ENCODE results near the gene SEMA5B.

SEMA5B gene

GRCh38 chr3:123015596-123015995 is 12.0 kb downstream of the SEMA5B start:
- peaks cover 0 to 2% of the 10 kb centered on the region in 2 donors for H3K4me1 ChIP-seq (ENCODE audit: control insufficient read depth in 2 of 2, insufficient read depth in 1 of 2, low read depth in 1 of 2, low read length in 2 of 2)
- H4K91ac ChIP-seq (ENCODE audit: low read depth, low read length, poor library complexity): no peak overlapping the region
- no peak overlapping the region for H3K9ac ChIP-seq (ENCODE audit: low read depth, low read length, poor library complexity)
- no peak overlapping the region for H4K8ac ChIP-seq (ENCODE audit: low read depth, low read length)
- no CpG with 5 or more reads among the region's 4 CpGs for WGBS, 2 donors (ENCODE audit: extremely low coverage in 2 of 2, insufficient read length in 2 of 2, insufficient replicate concordance in 1 of 2)
- H3K4me3 ChIP-seq (ENCODE audit: low read length in 2 of 2): no peak overlapping the region
- H3K18ac ChIP-seq (ENCODE audit: low read length): no peak overlapping the region
- no peak overlapping the region for H3K4ac ChIP-seq (ENCODE audit: low read length)
- H3K27me3 ChIP-seq (ENCODE audit: control insufficient read depth in 3 of 3, insufficient read depth in 3 of 3, low read depth in 1 of 3, low read length in 3 of 3): no peaks in the 10 kb centered on the region
- H2AFZ ChIP-seq (ENCODE audit: low read length): no peak overlapping the region
- H3K14ac ChIP-seq (ENCODE audit: low read length): no peak overlapping the region
- no peak overlapping the region for H3K4me2 ChIP-seq (ENCODE audit: insufficient read depth, low read length, poor library complexity, severe bottlenecking)
- H2BK12ac ChIP-seq (ENCODE audit: low read length): no peak overlapping the region
- H3K79me1 ChIP-seq (ENCODE audit: low read depth, low read length): peaks cover 1% of the 10 kb centered on the region
- no peak overlapping the region for H2AK5ac ChIP-seq (ENCODE audit: low read depth, low read length)
- no peak overlapping the region for H2BK5ac ChIP-seq (ENCODE audit: low read length)
- H3K27ac ChIP-seq (replicated peaks; ENCODE audit: low read length): no peak overlapping the region
- peaks cover 2 to 96% of the 10 kb centered on the region in 2 donors for H3K36me3 ChIP-seq (replicated peaks in 1 of 2; ENCODE audit: control insufficient read depth in 2 of 2, insufficient read depth in 2 of 2, low read length in 2 of 2)
- DNase-seq (ENCODE audit: low spot score): no peak
- peaks cover 0 to 7% of the 10 kb centered on the region in 2 donors for H3K9me3 ChIP-seq (replicated peaks in 1 of 2; ENCODE audit: control insufficient read depth in 2 of 2, insufficient read depth in 1 of 2, low read depth in 1 of 2, low read length in 2 of 2)
- H2BK15ac ChIP-seq (ENCODE audit: low read length): no peak overlapping the region
- no peak overlapping the region for H2BK120ac ChIP-seq (ENCODE audit: low read depth, low read length)
- H3K23ac ChIP-seq (ENCODE audit: low read depth, low read length, poor library complexity): no peak overlapping the region

DNA sequence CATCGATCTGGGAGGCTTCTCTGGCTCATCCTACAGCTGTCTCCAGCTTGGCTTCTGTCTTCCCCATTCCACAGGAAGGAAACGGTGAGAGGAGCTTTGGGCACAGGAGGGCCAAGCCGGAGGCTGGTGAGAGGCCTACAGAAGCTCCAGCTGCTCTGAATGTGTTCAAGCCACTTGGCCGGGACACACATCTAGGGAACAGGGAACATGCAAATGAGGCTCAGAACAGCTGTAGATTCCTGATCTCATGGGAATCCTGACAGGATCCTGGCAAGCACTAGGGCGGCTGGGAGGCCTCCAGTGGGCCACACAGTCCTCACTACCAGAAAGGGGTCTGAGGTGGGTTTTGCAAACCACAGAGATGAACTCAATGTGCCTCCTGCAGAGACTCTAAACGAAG is 13.7 kb downstream of the SEMA5B start:
- H3K9ac ChIP-seq (ENCODE audit: low read depth, low read length, poor library complexity): peak overlapping the region; percentile 25
- no peak overlapping the region for H3K27ac ChIP-seq (replicated peaks; ENCODE audit: low read length)
- H3K4me1 ChIP-seq (ENCODE audit: control insufficient read depth in 2 of 2, insufficient read depth in 1 of 2, low read depth in 1 of 2, low read length in 2 of 2): peaks cover 0 to 2% of the 10 kb centered on the region in 2 donors
- no peak overlapping the region for H3K18ac ChIP-seq (ENCODE audit: low read length)
- H3K14ac ChIP-seq (ENCODE audit: low read length): no peak overlapping the region
- peaks cover 1% of the 10 kb centered on the region for H3K79me1 ChIP-seq (ENCODE audit: low read depth, low read length)
- peaks cover 2 to 95% of the 10 kb centered on the region in 2 donors for H3K36me3 ChIP-seq (replicated peaks in 1 of 2; ENCODE audit: control insufficient read depth in 2 of 2, insufficient read depth in 2 of 2, low read length in 2 of 2)
- H2BK15ac ChIP-seq (ENCODE audit: low read length): no peak overlapping the region
- H3K4me2 ChIP-seq (ENCODE audit: insufficient read depth, low read length, poor library complexity, severe bottlenecking): no peak overlapping the region
- no CpG with 5 or more reads among the region's 6 CpGs for WGBS, 2 donors (ENCODE audit: extremely low coverage in 2 of 2, insufficient read length in 2 of 2, insufficient replicate concordance in 1 of 2)
- no peak overlapping the region for H3K4ac ChIP-seq (ENCODE audit: low read length)
- H2BK120ac ChIP-seq (ENCODE audit: low read depth, low read length): no peak overlapping the region
- H2BK5ac ChIP-seq (ENCODE audit: low read length): no peak overlapping the region
- H2AK5ac ChIP-seq (ENCODE audit: low read depth, low read length): peak overlapping the region; percentile 65
- no peaks in the 10 kb centered on the region for H3K27me3 ChIP-seq (ENCODE audit: control insufficient read depth in 3 of 3, insufficient read depth in 3 of 3, low read depth in 1 of 3, low read length in 3 of 3)
- H3K23ac ChIP-seq (ENCODE audit: low read depth, low read length, poor library complexity): no peak overlapping the region
- no peak overlapping the region for H2AFZ ChIP-seq (ENCODE audit: low read length)
- H3K4me3 ChIP-seq (ENCODE audit: low read length in 2 of 2): no peak overlapping the region
- no peak overlapping the region for H2BK12ac ChIP-seq (ENCODE audit: low read length)
- no peak overlapping the region for H4K91ac ChIP-seq (ENCODE audit: low read depth, low read length, poor library complexity)
- peak overlapping the region; percentile 57 for H4K8ac ChIP-seq (ENCODE audit: low read depth, low read length)
- no peak for DNase-seq (ENCODE audit: low spot score)
- H3K9me3 ChIP-seq (replicated peaks in 1 of 2; ENCODE audit: control insufficient read depth in 2 of 2, insufficient read depth in 1 of 2, low read depth in 1 of 2, low read length in 2 of 2): peaks cover 0 to 6% of the 10 kb centered on the region in 2 donors

DNA sequence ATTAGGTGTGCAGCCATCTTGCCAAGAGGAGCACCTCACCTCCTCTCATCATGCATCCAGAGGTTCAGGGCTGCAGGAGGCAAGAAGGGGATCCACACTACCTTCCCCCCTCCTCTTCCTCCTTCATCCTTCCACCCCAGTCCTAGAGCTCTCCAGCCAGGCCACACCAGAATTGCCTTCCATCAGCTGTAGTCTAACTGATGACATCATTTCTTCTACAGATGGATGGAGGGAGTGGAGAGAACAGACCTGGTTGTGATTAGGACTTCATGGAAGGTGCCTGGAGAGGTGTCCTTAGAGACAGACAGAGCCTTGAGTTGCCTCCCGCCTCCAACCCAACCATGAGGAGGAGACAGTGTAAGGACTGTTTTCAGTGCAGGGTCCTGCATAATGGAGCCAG is 14.9 kb downstream of the SEMA5B start:
- no peak overlapping the region for H2AFZ ChIP-seq (ENCODE audit: low read length)
- H3K23ac ChIP-seq (ENCODE audit: low read depth, low read length, poor library complexity): peak overlapping the region; percentile 8
- no peak overlapping the region for H2BK12ac ChIP-seq (ENCODE audit: low read length)
- no peak overlapping the region for H2AK5ac ChIP-seq (ENCODE audit: low read depth, low read length)
- no peak overlapping the region for H3K18ac ChIP-seq (ENCODE audit: low read length)
- H3K79me1 ChIP-seq (ENCODE audit: low read depth, low read length): peaks cover 1% of the 10 kb centered on the region
- no peak overlapping the region for H3K4ac ChIP-seq (ENCODE audit: low read length)
- no peak overlapping the region for H4K91ac ChIP-seq (ENCODE audit: low read depth, low read length, poor library complexity)
- H3K27me3 ChIP-seq (ENCODE audit: control insufficient read depth in 3 of 3, insufficient read depth in 3 of 3, low read depth in 1 of 3, low read length in 3 of 3): no peaks in the 10 kb centered on the region
- H3K27ac ChIP-seq (replicated peaks; ENCODE audit: low read length): no peak overlapping the region
- no CpG with 5 or more reads among the region's 1 CpG for WGBS, 2 donors (ENCODE audit: extremely low coverage in 2 of 2, insufficient read length in 2 of 2, insufficient replicate concordance in 1 of 2)
- peaks cover 2 to 96% of the 10 kb centered on the region in 2 donors for H3K36me3 ChIP-seq (replicated peaks in 1 of 2; ENCODE audit: control insufficient read depth in 2 of 2, insufficient read depth in 2 of 2, low read length in 2 of 2)
- DNase-seq (ENCODE audit: low spot score): no peak
- H3K4me3 ChIP-seq (ENCODE audit: low read length in 2 of 2): no peak overlapping the region
- H3K4me1 ChIP-seq (ENCODE audit: control insufficient read depth in 2 of 2, insufficient read depth in 1 of 2, low read depth in 1 of 2, low read length in 2 of 2): peaks cover 0 to 2% of the 10 kb centered on the region in 2 donors
- H3K4me2 ChIP-seq (ENCODE audit: insufficient read depth, low read length, poor library complexity, severe bottlenecking): no peak overlapping the region
- no peak overlapping the region for H4K8ac ChIP-seq (ENCODE audit: low read depth, low read length)
- no peak overlapping the region for H3K14ac ChIP-seq (ENCODE audit: low read length)
- no peak overlapping the region for H2BK120ac ChIP-seq (ENCODE audit: low read depth, low read length)
- no peak overlapping the region for H3K9ac ChIP-seq (ENCODE audit: low read depth, low read length, poor library complexity)
- no peak overlapping the region for H2BK15ac ChIP-seq (ENCODE audit: low read length)
- H2BK5ac ChIP-seq (ENCODE audit: low read length): no peak overlapping the region
- H3K9me3 ChIP-seq (replicated peaks in 1 of 2; ENCODE audit: control insufficient read depth in 2 of 2, insufficient read depth in 1 of 2, low read depth in 1 of 2, low read length in 2 of 2): no peaks in the 10 kb centered on the region

- peaks cover 0 to 2% of the 10 kb centered on the region in 2 donors for H3K9me3 ChIP-seq (replicated peaks in 1 of 2; ENCODE audit: control insufficient read depth in 2 of 2, insufficient read depth in 1 of 2, low read depth in 1 of 2, low read length in 2 of 2)
- peaks cover 6 to 7% of the 10 kb centered on the region in 2 donors for H3K4me1 ChIP-seq (ENCODE audit: control insufficient read depth in 2 of 2, insufficient read depth in 1 of 2, low read depth in 1 of 2, low read length in 2 of 2)
- H4K91ac ChIP-seq (ENCODE audit: low read depth, low read length, poor library complexity): no peak overlapping the region
- H3K27me3 ChIP-seq (ENCODE audit: control insufficient read depth in 3 of 3, insufficient read depth in 3 of 3, low read depth in 1 of 3, low read length in 3 of 3): no peaks in the 10 kb centered on the region
- H3K23ac ChIP-seq (ENCODE audit: low read depth, low read length, poor library complexity): no peak overlapping the region
- no peak for DNase-seq (ENCODE audit: low spot score)
- H2BK12ac ChIP-seq (ENCODE audit: low read length): no peak overlapping the region
- no peak overlapping the region for H3K9ac ChIP-seq (ENCODE audit: low read depth, low read length, poor library complexity)
- peaks cover 1% of the 10 kb centered on the region for H3K79me1 ChIP-seq (ENCODE audit: low read depth, low read length)
- H3K4me3 ChIP-seq (ENCODE audit: low read length in 2 of 2): no peak overlapping the region
- H3K18ac ChIP-seq (ENCODE audit: low read length): no peak overlapping the region
- no CpG with 5 or more reads among the region's 1 CpG for WGBS, 2 donors (ENCODE audit: extremely low coverage in 2 of 2, insufficient read length in 2 of 2, insufficient replicate concordance in 1 of 2)
- H3K4me2 ChIP-seq (ENCODE audit: insufficient read depth, low read length, poor library complexity, severe bottlenecking): no peak overlapping the region
- H2AFZ ChIP-seq (ENCODE audit: low read length): no peak overlapping the region
- no peak overlapping the region for H3K27ac ChIP-seq (replicated peaks; ENCODE audit: low read length)
- no peak overlapping the region for H4K8ac ChIP-seq (ENCODE audit: low read depth, low read length)
- no peak overlapping the region for H3K14ac ChIP-seq (ENCODE audit: low read length)
- H2BK15ac ChIP-seq (ENCODE audit: low read length): no peak overlapping the region
- H3K36me3 ChIP-seq (replicated peaks in 1 of 2; ENCODE audit: control insufficient read depth in 2 of 2, insufficient read depth in 2 of 2, low read length in 2 of 2): peaks cover 2 to 98% of the 10 kb centered on the region in 2 donors
- H3K4ac ChIP-seq (ENCODE audit: low read length): no peak overlapping the region
- no peak overlapping the region for H2BK5ac ChIP-seq (ENCODE audit: low read length)
- peak overlapping the region; percentile 7 for H2BK120ac ChIP-seq (ENCODE audit: low read depth, low read length)
- no peak overlapping the region for H2AK5ac ChIP-seq (ENCODE audit: low read depth, low read length)
These were observed 16.1 kb downstream of the SEMA5B start for GRCh38 chr3:123011447-123011846.

All from neuronal stem cell (in vitro differentiated cells).